Measurements from ENCODE around the gene L3MBTL3.

DNA sequence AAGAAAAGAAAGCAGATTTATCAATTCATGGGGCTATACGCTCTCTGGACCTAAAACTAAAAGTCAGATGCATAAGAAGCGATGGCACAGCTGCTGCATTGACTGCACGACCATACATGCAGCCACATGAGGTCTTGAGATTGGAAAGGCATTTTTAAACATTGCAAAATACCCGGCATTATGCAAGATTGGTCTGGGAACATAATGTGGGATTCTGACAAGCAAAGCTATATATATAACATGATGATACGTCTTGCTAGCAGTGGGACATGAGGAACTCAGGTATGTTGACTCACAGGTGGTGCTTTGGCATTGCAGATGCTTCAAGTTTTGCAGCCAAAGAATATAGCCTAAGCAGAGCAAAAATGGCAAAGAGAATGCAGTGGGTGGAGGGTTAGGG lies 149.3 kb downstream of the L3MBTL3 start:
- TF ChIP-seq POLR2A (IDR thresholded peaks at IDR 0.05) (no peak), POLR2AphosphoS5 (IDR thresholded peaks at IDR 0.05) (no peak)
- TF ChIP-seq, protein P1, sequence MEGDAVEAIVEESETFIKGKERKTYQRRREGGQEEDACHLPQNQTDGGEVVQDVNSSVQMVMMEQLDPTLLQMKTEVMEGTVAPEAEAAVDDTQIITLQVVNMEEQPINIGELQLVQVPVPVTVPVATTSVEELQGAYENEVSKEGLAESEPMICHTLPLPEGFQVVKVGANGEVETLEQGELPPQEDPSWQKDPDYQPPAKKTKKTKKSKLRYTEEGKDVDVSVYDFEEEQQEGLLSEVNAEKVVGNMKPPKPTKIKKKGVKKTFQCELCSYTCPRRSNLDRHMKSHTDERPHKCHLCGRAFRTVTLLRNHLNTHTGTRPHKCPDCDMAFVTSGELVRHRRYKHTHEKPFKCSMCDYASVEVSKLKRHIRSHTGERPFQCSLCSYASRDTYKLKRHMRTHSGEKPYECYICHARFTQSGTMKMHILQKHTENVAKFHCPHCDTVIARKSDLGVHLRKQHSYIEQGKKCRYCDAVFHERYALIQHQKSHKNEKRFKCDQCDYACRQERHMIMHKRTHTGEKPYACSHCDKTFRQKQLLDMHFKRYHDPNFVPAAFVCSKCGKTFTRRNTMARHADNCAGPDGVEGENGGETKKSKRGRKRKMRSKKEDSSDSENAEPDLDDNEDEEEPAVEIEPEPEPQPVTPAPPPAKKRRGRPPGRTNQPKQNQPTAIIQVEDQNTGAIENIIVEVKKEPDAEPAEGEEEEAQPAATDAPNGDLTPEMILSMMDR (IDR thresholded peaks at IDR 0.05): no peak

All from transverse colon (tissue), 4 donors.